Suppressor macrophage treated with lipopolysaccharide for 4 hours (primary cell): ENCODE data around the gene ZNF497.
A peak's percentile ranks its signal among the peaks of the same experiment; 100 is the strongest.

ENCODE experiments used
- DNase-seq: peaks from one replicate; pipeline ENCODE4 v3.0.0-alpha.2; 2020

The ZNF497 gene

DNA sequence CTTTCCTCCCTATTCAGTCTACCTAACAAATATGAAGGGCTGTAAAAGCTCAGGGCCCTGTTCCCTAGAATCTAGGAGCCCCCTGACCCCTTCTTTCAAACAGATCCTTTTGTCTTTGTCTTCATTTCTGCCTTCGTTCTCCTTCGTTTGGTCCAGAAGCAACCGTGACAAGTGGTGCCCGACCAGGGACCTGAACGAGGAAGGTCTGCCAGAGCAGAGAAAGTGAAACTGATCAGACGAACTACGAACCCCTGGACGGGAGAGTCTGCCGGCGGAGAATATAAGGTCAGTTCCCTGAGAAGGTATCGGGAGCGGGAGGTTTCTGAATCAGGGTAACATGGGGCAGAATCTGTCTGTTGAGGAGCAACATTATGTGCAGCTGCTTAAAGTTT is 56.6 kb downstream of the ZNF497 start:
- DNase-seq = peak; percentile 18

DNA sequence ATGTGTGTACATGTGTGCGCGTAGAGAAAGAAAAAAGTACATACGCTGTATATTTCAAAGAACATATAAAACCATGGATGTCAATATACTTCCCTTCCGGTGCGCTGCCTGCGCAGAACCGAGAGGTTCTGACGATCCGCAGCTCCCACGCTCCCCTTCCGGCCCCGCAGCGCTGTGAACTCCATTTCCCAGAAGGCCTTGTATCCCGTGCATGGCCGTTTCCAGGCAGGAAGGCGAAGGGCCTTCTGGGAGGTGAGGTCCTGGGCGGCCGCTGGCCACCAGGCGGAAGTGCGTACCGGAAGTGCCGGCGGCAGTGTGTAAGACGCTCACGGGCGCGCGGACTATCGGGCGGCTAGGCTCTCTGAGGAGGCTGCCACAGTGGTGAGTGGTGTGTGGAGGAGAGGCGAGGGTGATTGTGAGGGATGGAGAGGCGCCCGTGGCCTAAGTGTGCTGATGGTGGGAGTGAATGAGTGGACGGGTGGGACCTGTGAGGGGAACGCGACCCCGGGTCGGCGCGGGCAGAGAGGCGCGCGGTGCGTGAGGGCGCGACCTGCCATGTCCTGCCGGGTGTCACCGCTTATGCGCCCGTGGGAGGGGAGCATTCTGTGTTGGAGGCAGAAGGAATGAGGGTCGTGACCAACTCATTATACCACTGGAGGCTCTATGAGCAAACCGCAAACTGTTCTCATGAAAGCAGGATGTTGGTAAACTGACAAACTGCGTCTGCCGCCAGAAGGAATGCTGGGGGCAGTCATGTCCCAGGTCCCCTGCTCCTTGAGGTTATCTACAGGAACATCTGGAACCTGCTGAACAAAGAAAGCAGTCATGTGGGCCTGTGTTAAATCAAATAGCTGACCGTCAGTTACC is 57.3 kb downstream of the ZNF497 start, which contains the start of gene ERVK3-1:
Gene ERVK3-1, plus strand, starts transcription at position 313 of the 867 bp plus-strand sequence. CDS start 6,792 bp downstream, outside the sequence.
- DNase-seq = peak; percentile 99

DNA sequence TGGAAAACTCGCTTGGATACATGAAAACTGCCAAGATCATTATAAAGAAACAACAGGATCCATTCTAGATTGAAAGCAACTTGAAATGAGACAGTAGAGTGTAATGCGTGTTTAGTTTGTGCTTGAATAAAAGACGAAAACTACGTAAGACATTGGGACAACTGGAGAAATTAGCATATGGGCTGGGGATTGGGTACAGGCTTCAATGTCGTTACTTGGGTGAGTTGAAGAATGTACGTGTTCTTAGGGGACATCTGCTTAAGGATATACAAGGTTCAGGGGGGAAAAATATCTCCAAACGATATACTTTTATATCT is 57.8 kb downstream of the ZNF497 start:
- DNase-seq = no peak
